CD4-positive, alpha-beta T cell treated with Interferon gamma for 1 hour (primary cell): Measurements from ENCODE around the gene FNBP1L.

ENCODE experiments used
- DNase-seq: peaks from one replicate; pipeline ENCODE4 v3.0.0-alpha.2; 2020

Gene FNBP1L

GRCh38 chr1:93447481-93448291 is at the start of gene FNBP1L:
FNBP1L (plus strand) TSS chr1:93448118; CDS start chr1:93448282, 164 bp downstream.
- DNase-seq, result peak; percentile 49

DNA sequence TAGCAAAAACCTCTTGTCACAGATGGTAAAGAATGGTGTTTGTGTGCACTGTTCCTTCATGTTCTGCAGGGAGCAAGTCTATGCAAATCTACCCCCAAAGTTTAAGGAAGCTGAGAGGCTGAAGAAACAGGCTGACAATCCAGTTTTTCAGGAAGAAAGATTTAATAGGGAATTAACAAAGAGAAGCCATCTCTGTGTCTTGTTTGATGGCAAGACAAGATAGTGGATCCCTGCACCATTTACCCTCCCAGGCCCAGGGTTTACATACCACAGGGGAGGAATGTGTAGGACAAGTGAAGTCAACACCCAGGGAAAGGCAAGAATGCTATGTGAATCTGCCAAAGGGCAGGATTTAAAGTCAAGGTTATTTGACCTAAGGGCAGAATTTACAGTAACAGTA is 48.1 kb upstream of the FNBP1L start:
- no peak for DNase-seq

DNA sequence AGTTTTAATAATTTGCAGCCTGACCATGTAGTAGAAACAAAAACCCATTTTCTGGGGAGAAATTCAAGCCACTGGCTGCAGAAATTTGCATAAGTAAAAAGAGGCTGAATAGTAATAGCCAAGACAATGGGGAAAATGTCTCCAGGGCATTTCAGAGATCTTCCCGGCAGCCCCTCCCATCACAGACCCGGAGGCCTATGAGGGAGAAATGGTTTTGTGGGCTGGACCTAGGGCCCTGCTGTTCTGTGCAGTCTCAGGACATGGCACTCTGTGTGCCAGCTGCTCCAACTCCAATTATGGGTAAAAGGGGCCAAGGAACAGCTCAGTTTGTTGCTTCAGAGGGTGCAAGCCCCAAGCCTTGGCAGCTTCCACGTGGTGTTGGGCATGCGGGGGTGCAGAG is 39.7 kb upstream of the FNBP1L start:
- no peak for DNase-seq

GRCh38 chr1:93411000-93411399 is 36.9 kb upstream of the FNBP1L start:
- no peak for DNase-seq

- no peak for DNase-seq
These were observed 33.2 kb upstream of the FNBP1L start for GRCh38 chr1:93414749-93415148.

- DNase-seq, result no peak
These were observed 32.6 kb upstream of the FNBP1L start for GRCh38 chr1:93415296-93415695.

GRCh38 chr1:93416183-93416582 is 31.7 kb upstream of the FNBP1L start:
- DNase-seq, result no peak

GRCh38 chr1:93419344-93419743 is 28.6 kb upstream of the FNBP1L start:
- no peak for DNase-seq

DNA sequence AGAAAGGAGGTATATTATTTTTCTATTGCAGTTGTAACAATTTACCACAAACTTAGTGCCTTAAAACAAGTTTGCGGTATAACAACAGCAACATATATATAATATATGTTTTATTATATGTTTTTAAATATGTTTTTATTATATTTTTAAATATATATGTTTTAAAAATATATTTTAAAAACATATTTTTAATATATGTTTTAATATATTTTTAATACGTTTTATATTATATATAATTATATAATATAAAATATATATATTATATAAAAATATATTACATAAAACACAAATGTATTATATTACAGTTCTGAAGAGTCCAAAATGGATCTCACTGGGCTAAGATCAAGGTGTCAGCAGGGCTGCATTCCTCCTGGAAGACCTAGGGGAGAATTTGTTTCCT is 27.5 kb upstream of the FNBP1L start:
- no peak for DNase-seq

GRCh38 chr1:93426181-93426580 is 21.7 kb upstream of the FNBP1L start:
- DNase-seq, result no peak

DNA sequence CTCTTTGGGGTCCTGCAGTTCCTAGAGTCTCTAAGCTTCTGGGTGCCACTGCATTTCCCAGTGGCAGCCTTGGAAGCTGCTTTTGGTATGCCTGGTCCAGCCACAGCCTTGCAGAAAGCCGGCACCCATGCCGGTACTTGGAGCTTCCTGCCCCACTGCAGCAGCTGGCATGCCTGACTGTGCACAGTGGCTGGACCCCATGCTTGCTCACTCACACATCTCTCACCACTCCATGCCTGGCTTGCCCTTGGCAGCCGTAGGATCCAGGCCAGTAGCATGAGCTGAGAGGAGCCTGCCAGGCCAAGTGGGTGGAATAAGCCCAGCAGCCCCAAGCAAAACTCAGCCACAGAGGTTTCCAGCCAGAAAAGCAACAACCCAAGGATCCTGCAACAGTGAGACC is 20.3 kb upstream of the FNBP1L start:
- DNase-seq, result no peak

DNA sequence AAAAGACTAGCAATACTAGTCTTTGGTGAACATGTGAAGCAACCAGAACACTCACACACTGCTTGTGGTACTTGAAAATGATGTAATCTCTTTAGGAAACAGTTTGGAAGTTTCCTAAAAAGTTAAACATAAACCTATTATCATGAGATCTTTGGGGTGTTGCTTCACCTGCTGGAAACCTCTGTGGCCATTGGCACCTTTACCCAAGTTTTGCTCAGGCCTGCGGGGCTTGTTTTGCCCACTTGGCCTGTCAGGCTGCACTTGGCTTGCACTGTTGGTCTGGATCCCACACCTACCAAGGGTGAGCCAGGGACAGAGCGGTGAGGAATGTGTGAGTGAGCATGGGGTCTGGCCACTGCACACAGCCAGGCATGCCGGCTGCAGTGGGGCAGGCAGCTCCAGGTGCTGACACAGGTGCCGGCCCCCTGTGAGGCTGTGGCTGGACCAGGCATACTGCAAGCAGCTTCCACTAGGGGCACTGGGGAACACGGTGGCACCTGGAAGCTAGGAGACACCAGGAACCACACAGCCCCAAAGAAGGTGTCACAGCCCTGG is 14.4 kb upstream of the FNBP1L start:
- DNase-seq, result no peak

GRCh38 chr1:93434088-93434487 is 13.8 kb upstream of the FNBP1L start:
- no peak for DNase-seq

DNA sequence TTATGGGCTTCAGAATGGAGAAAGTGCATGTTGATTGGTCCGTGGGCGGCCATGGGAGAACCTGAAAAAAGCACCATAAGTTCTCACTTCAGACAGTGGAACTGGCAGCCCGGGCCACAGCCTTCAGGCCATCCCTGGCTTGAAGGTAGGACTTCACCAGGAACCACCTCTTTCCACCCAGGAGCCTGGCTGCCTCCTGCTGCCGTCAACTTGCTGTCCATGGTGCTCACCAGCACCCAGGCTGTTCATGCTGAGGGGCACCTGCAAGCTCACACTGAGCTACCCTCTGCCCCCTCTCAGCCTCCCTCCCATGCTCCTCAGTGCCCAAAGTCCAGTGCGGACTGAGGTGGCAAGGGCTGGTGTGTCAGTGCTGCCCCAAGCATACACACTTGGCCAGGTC is 12.9 kb upstream of the FNBP1L start:
- DNase-seq, result no peak

DNA sequence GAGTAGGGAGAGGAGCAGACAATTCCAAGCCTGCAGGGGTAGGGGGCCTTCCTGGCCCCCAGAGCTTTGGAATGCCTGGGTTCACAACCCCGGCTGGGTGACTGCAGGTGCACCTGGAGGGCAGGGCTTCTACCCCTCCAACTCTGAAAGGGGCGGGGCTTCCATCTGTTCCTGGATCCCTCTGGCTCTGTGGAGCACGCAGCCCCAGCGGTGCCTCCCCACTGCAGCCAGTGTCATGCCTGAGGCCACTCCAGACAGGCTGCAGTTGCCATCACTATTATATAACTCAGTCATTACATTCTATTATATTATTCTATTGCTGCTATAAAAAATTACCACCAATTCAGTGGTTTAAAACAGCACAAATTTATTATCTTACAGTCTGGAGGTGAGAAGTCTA is 12.5 kb upstream of the FNBP1L start:
- no peak for DNase-seq

GRCh38 chr1:93436496-93436895 is 11.4 kb upstream of the FNBP1L start:
- DNase-seq, result no peak

GRCh38 chr1:93437976-93438605 is 9.8 kb upstream of the FNBP1L start:
- no peak for DNase-seq

DNA sequence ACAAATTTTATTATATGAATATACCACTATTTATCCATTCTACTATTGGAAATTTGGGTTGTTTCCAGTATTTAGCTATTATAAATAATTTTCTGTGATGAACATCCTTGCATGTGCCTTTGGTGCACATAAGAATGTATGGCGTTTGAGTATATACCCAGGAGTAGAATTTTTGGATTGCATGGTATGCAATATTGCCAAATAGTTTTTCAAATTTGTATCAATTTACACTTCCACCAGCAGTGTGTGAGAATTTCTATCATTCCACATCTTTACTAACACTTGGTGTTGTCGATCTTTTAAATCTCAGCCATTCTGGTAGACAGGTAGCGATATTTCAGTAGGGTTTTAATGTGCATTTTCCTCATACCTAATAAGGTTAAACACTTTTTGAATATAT is 9.2 kb upstream of the FNBP1L start:
- no peak for DNase-seq

DNA sequence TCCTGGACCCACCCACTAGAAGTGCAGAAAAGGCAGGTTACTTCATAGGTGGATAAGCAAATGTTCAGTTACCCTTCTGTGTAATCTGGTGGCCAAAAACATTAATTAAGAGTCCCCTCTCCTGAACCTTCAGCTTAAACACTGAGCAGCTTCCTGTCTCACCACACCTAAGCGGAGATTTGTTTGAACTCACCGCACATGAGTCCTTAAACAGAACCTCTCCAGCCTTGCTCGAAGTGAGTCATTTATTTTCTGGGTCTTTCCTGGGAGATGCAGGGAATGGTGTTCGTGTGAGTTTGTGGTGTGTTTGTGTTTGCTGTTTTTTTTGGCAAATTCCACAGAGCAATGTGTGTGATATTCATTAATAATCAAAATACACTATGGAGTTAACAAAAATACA is 7.6 kb upstream of the FNBP1L start:
- DNase-seq, result no peak

DNA sequence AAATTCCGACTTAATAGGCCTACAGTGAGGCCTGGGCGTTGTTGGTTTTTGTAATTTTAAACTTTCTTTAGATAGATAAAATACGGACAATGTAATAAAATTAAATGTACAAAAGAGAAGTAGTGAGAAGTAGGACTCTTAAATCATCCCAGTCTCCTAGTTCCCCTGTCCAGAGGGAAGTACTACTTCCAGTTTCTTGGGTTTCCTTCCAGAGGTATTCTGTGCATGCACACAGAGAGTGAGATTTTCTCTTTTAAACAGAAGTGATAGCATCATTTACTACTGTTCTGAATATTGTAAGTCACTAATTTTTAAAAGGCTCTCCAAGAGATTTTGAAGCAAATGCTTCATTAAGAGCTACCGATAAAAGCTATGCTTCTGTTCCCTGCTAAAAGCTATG is 7.2 kb upstream of the FNBP1L start:
- DNase-seq, result no peak

DNA sequence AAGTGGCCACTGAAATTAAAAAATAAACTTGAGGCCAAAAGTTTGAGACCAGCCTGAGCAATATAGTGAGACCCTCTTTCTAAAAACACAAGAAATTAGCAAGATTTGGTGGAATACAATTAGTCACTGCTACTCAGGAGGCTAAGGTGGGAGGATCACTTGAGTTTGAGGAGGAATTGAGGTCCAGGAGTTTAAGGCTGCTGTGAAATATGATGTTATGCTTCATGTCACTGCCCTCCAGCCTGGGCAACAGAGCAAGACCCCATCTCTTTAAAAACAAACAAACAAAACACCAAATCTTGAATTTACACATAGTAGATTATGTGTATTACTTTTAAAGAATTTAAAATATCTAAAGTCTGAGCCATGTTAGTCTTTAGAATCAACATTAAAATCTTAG is 6.3 kb upstream of the FNBP1L start:
- DNase-seq, result no peak

DNA sequence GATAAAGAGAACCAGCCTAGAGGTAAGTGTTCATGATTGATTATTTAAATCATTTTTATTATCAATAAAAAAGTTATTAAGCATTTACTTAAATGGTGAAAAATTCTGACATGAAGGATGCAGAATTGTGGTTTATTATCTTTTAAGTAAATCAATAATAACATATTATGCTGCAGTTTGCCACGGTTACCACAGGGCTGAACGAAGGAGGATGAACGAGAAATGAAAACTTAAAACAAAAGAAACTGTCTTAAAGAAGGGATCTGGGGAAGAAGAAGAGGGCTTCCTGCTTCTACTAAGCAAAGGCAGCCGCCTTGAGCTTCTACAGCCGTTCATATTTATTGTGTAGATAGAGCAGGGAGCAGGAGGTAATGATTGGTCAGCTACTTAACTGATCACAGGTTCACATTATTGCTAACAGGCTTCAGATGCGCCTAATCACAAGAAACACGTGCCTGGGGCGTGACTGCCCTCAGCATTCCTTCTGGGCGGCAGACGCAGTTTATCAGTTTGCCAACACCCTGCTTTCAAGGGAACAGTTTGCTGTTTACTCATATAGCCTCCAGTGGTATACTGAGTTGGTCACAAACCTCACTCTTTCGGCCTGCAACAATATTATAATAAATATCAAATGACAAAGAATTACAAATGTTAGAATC is 5.8 kb upstream of the FNBP1L start:
- no peak for DNase-seq

GRCh38 chr1:93442741-93443140 is 5.2 kb upstream of the FNBP1L start:
- DNase-seq, result no peak

DNA sequence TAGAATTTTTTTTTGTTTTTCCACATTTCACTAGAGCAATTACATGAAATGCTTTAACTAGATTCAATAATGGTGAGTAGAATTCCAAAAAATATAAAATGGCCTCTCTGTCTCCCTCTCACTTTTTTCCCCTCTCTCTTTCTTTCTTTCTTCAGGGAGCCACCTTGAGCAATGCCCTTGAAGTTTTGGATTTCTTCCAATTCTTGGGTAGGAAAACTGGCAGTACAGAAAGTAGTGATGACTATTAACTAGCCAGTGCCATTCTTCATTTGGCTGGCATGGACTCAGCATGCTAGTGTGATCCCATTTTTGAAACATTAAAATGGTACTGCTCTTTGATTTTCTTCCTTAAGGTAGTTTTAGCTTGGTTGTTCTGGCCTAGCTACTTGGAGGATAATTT is 4.5 kb upstream of the FNBP1L start:
- no peak for DNase-seq
